Vagina (tissue), 2 donors: Measurements from ENCODE around the gene WDR74.

Experiments
- CTCF ChIP-seq, 3 experiments: fragments of 450-650 bp in 2 of 3; fragments of 200-600 bp in 1 of 3; sonication (generic) in 1 of 3; IDR thresholded peaks; one replicate each; pipeline ENCODE4 v1.5.1; 2017 to 2019; ENCODE audit warnings: antibody characterized with exemption in 3 of 3, mild to moderate bottlenecking in 2 of 3, moderate library complexity in 2 of 3
- POLR2A ChIP-seq, 2 donors: fragments of 450-650 bp; IDR thresholded peaks; one replicate each; pipeline ENCODE4 v1.6.1; 2017; ENCODE audit warnings: antibody characterized with exemption in 2 of 2, mild to moderate bottlenecking in 2 of 2, moderate library complexity in 2 of 2
- POLR2AphosphoS5 ChIP-seq, 2 donors: sonication (generic); formaldehyde crosslinking; IDR thresholded peaks; one replicate each; pipeline ENCODE4 v1.9.0; 2017; ENCODE audit warnings: antibody characterized with exemption in 2 of 2, mild to moderate bottlenecking in 2 of 2, low read depth in 1 of 2; ENCODE audit not compliant: insufficient read depth in 1 of 2

GRCh38 chr11:62889126-62889483 is 49.7 kb upstream of the WDR74 start:
- TF ChIP-seq CTCF (IDR thresholded peaks at IDR 0.05), result no peak
- no peak for TF ChIP-seq POLR2A (IDR thresholded peaks at IDR 0.05)
- TF ChIP-seq POLR2AphosphoS5 (IDR thresholded peaks at IDR 0.05; ENCODE audit: insufficient read depth in 1 of 2, low read depth in 1 of 2), result no peak
